C4-2B (cell line): Measurements from ENCODE around the gene TRIM60.
"Not testable (repeated sequence)": the region's sequence is repeated elsewhere in the genome, so short reads cannot be mapped to it uniquely, and the experiment has no call there.

Experiments used
- H3K27ac ChIP-seq: fragments of 450-650 bp; 2 replicates; pipeline ENCODE4 v1.5.1; 2017
- ZFX ChIP-seq: fragments of 450-650 bp; IDR thresholded peaks from 2 replicates; pipeline ENCODE4 v1.6.1; 2017
- TF ChIP-seq, protein P1 (sequence below): fragments of 450-650 bp; conservative IDR thresholded peaks from 2 replicates; pipeline ENCODE4 v1.5.1; 2017; ENCODE audit warnings: mild to moderate bottlenecking

TRIM60 gene

DNA sequence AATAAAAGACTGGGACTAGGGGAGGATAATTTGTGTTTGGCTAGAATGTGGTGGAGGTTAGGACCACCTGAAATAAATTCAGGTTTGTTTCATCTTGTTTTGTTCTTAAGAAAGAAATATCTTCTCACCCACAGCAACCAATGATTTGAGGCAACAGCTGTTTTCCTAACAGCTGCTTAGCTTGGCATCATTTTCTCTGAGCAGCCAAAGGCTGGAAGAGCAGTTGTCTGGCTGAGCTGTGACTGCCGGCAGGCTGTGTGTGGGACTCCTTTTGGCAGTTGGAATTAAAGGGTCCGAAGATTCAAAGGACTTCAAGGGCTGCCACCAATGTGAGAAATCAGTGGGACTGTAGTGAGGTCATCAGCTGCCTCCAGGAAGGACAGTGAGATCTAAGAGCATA, 26.9 kb downstream of the TRIM60 start:
- H3K27ac ChIP-seq = no peak overlapping the region

DNA sequence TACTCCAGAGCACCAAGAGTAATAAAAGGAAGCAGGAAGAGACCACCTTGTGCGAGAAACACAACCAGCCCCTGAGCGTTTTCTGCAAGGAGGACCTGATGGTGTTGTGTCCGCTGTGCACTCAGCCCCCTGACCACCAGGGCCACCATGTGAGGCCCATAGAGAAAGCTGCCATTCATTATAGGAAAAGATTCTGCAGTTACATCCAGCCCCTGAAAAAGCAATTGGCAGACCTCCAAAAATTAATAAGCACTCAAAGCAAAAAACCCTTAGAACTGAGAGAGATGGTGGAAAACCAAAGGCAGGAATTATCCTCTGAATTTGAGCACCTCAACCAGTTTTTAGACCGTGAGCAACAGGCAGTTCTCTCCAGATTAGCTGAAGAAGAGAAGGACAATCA, 27.6 kb downstream of the TRIM60 start:
- no peak for TF ChIP-seq ZFX
- TF ChIP-seq, protein P1, sequence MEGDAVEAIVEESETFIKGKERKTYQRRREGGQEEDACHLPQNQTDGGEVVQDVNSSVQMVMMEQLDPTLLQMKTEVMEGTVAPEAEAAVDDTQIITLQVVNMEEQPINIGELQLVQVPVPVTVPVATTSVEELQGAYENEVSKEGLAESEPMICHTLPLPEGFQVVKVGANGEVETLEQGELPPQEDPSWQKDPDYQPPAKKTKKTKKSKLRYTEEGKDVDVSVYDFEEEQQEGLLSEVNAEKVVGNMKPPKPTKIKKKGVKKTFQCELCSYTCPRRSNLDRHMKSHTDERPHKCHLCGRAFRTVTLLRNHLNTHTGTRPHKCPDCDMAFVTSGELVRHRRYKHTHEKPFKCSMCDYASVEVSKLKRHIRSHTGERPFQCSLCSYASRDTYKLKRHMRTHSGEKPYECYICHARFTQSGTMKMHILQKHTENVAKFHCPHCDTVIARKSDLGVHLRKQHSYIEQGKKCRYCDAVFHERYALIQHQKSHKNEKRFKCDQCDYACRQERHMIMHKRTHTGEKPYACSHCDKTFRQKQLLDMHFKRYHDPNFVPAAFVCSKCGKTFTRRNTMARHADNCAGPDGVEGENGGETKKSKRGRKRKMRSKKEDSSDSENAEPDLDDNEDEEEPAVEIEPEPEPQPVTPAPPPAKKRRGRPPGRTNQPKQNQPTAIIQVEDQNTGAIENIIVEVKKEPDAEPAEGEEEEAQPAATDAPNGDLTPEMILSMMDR = no peak
- no peak overlapping the region for H3K27ac ChIP-seq

More for the DNA sequence above, 26.9 kb downstream of the TRIM60 start:
- TF ChIP-seq, protein P1 = no peak
- no peak for TF ChIP-seq ZFX

DNA sequence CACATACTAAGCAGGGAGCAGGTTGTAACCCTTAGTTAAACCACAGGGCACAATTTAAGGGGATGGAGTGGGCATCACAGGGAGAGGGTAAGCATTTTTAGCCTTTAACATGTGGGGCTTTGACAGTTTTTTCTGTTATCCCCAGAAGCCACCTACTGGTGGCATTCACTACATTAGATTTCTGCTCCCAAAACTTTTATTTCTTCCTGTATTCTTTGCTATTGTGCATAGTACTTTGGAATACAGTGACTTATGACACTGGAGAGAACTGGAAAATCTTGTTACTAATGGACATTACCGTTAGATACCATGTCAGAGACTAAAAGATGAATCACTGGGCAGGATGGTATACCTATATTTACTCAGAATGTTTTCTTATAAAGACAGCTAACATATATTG, 29.1 kb downstream of the TRIM60 start:
- H3K27ac ChIP-seq = no peak overlapping the region

DNA sequence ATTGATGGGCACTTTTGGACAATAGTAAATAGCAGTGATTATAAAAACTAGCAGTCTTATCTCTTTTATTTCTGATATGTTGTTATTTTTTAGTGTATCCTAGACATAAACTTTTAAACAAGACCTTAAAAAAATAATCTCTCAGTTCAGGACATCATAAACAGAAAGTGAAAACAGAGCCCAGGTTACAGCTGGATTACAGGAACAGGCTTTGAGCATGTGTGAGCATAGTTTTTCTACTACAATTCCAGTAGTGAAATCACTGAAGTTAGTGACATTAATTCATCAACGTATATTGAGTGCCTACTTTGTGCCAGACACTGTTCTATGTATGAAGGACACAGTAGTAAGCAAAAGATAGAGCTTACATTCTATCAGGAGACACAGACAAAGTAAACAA, 38.8 kb downstream of the TRIM60 start:
- TF ChIP-seq, protein P1 = no peak
- TF ChIP-seq ZFX = no peak
- no peak overlapping the region for H3K27ac ChIP-seq

More for the DNA sequence above, 29.1 kb downstream of the TRIM60 start:
- TF ChIP-seq ZFX = no peak
- TF ChIP-seq, protein P1 = peak; percentile 42

DNA sequence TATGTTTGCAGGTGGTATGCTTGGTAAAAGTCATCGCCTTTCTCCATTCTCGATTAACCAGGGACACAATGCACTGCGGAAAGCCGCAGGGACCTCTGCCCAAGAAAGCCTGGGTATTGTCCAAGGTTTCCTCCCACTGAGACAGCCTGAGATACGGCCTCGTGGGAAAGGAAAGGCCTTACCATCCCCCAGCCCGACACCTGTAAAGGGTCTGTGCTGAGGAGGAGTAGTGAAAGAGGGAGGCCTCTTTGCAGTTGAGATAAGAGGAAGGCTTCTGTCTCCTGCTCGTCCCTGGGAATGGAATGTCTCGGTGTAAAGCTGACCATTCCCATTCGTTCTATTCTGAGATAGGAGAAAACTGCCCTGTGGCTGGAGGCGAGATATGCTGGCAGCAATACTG, 41.5 kb downstream of the TRIM60 start:
- H3K27ac ChIP-seq = not testable (repeated sequence)

DNA sequence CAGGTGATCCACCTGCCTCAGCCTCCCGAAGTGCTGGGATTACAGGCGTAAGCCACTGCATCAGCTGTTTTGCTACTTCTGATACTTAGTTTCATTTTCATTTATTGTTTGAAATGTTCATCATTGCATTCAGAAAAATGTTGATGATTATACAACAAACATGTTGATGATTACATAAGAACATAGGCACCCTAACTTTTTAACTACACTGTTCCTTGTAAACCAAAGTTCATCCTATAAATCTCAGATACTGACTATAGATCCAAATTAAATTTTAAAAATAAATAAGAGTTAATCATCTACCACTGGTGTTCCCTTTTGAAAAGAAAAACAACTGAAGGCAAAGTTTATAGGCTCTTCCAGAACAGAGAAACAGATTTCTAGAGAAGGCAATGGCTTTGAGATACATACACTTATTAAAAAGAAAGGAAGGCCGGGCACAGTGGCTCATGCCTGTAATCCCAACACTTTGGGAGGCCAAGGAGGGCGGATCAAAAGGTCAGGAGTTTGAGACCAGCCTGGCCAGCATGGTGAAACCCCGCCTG, 45.3 kb downstream of the TRIM60 start:
- TF ChIP-seq ZFX = no peak
- TF ChIP-seq, protein P1 = no peak
- no peak overlapping the region for H3K27ac ChIP-seq

DNA sequence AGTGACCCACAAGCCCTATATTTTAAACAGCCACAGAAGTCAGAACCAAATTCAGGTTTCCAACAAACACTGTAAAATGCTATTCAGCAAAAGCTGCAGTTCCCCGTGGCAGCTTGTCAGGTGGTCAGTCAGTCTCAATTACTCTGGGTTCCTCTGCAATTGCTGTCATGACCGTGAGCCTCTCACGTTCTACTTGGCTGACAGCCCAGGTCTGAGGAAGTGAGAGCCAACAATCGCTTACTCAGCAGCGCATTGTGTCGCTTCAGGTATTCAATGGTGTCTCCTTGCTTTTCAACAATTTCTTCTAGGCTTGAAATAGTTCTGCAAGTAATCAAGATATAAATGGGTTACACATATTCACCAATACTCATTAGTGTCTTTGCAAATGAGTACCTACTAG, 47.7 kb downstream of the TRIM60 start:
- no peak overlapping the region for H3K27ac ChIP-seq
- no peak for TF ChIP-seq ZFX
- TF ChIP-seq, protein P1 = no peak

DNA sequence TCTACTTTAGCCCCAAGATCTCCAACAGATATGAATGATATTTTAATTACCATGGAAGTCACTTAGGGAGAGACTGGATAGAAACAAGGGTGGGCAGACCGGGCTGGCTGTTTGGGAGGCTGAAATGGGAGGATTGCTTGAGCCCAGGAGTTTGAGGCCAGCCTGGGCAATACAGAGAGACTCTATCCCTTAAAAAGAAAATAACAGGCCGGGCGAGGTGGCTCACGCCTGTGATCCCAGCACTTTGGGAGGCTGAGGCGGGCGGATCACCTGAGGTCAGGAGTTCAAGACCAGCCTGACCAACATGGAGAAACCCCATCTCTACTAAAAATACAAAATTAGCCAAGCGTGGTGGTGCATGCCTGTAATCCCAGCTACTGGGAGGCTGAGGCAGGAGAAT, 53.0 kb downstream of the TRIM60 start:
- H3K27ac ChIP-seq = not testable (repeated sequence)

DNA sequence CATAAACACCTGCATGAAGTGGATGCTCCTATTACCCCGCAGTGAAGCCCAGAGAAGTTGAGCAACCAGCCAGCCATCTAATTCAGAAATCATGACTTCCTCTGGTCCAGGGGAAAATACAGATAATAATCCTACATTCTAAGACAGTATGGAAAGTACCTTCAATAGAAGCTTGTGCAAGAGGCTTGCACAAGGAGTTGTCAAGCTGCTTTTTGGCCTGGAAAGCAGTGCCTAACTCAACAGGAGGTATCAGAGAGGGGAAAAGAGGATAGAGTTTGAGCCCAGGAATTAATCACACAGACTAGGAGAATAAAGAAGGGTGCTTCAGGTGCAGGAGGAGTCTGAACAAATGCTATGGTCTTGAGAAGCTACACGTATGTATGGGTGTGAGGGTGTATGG, 54.1 kb downstream of the TRIM60 start:
- TF ChIP-seq ZFX = no peak
- TF ChIP-seq, protein P1 = no peak
- H3K27ac ChIP-seq = no peak overlapping the region
